H1 (cell line): Measurements from ENCODE around the gene CCL4. TPM values are rescaled to one million over a fixed set of nuclear protein-coding genes. Genes with fewer than 3 reads are reported as not detected.

Experiments used
- CTCF ChIA-PET: fragments of 300-600 bp; sonication (Branson Sonifier 250); formaldehyde crosslinking; loops from one replicate; lab custom pipeline; 2021; ENCODE audit not compliant: partially characterized antibody; lab: Charles Lee
- POLR2A ChIA-PET: fragments of 300-600 bp; sonication (Branson Sonifier 250); formaldehyde crosslinking; loops from one replicate; lab custom pipeline; 2021; ENCODE audit warnings: inconsistent platforms; ENCODE audit not compliant: partially characterized antibody; lab: Charles Lee
- DNase-seq, 2 experiments: peaks; one replicate each; pipeline versions ENCODE4 v3.0.0 to v3.0.0-alpha.2; 2010 to 2022; ENCODE audit warnings: low spot score in 2 of 2, low read depth in 1 of 2, mixed read lengths in 1 of 2
- FAIRE-seq: peaks from 2 replicates; lab custom pipeline; 2011; peaks lifted over from hg19 to GRCh38; lab: Jason Lieb, UNC
- H2AFZ ChIP-seq: 2 replicates; pipeline ENCODE4 v1.8.1; 2012; ENCODE audit warnings: low read length, inconsistent platforms
- H2AK5ac ChIP-seq: 2 replicates; pipeline ENCODE4 v1.6.1; 2013; ENCODE audit warnings: low read depth, low read length
- H2BK120ac ChIP-seq: replicated peaks from 2 replicates; pipeline ENCODE3; 2013; ENCODE audit warnings: low read depth, low read length, inconsistent platforms
- H2BK12ac ChIP-seq: 2 replicates; pipeline ENCODE4 v1.6.1; 2013; ENCODE audit warnings: low read depth, low read length
- H2BK15ac ChIP-seq: 2 replicates; pipeline ENCODE4 v1.6.1; 2013; ENCODE audit warnings: low read length
- H2BK20ac ChIP-seq: 2 replicates; pipeline ENCODE4 v1.6.1; 2013; ENCODE audit warnings: low read length
- H2BK5ac ChIP-seq: 2 replicates; pipeline ENCODE4 v1.6.1; 2013; ENCODE audit warnings: low read depth, low read length
- H3K14ac ChIP-seq: 2 replicates; pipeline ENCODE4 v1.6.1; 2013; ENCODE audit warnings: inconsistent platforms; ENCODE audit not compliant: insufficient read length
- H3K18ac ChIP-seq: 2 replicates; pipeline ENCODE4 v1.6.1; 2013; ENCODE audit warnings: low read length; ENCODE audit errors: extremely low read depth
- H3K23ac ChIP-seq: 2 replicates; pipeline ENCODE4 v1.6.1; 2013; ENCODE audit warnings: inconsistent platforms; ENCODE audit not compliant: insufficient read length
- H3K23me2 ChIP-seq: 2 replicates; pipeline ENCODE4 v1.6.1; 2013; ENCODE audit warnings: low read depth, low read length
- H3K27ac ChIP-seq: 2 replicates; pipeline ENCODE4 v1.6.1; 2011; ENCODE audit warnings: low read depth, low read length, inconsistent platforms
- H3K27me3 ChIP-seq, 4 experiments: replicated peaks in 1 of 4; 1 replicate in 1 of 4; 2 replicates in 3 of 4; pipeline versions ENCODE4 v1.6.1 to v1.8.1; 2011 to 2013; ENCODE audit warnings: low read length in 3 of 4, mild to moderate bottlenecking in 3 of 4, inconsistent platforms in 2 of 4, mixed read lengths in 2 of 4, moderate library complexity in 1 of 4; ENCODE audit not compliant: control insufficient read depth in 3 of 4, insufficient read depth in 3 of 4; ENCODE audit errors: extremely low read depth in 1 of 4
- H3K36me3 ChIP-seq, 4 experiments: 2 replicates each; pipeline versions ENCODE4 v1.6.1 to v1.8.1; 2011 to 2013; ENCODE audit warnings: mild to moderate bottlenecking in 4 of 4, low read length in 3 of 4, moderate library complexity in 2 of 4, control low read depth in 1 of 4, inconsistent platforms in 1 of 4; ENCODE audit not compliant: insufficient read depth in 4 of 4, control insufficient read depth in 2 of 4
- H3K4ac ChIP-seq: replicated peaks from 2 replicates; pipeline ENCODE3; 2013; ENCODE audit warnings: low read length, low read depth, mixed read lengths, inconsistent platforms; ENCODE audit not compliant: insufficient read length
- H3K4me1 ChIP-seq, 4 experiments: replicated peaks in 1 of 4; 1 replicate in 1 of 4; 2 replicates in 3 of 4; pipeline versions ENCODE4 v1.6.1 to v1.8.1; 2011 to 2013; ENCODE audit warnings: low read length in 3 of 4, inconsistent platforms in 2 of 4, mixed read lengths in 1 of 4; ENCODE audit not compliant: insufficient read depth in 4 of 4, control insufficient read depth in 3 of 4
- H3K4me2 ChIP-seq, 2 experiments: 2 replicates each; pipeline versions ENCODE4 v1.6.1 to v1.8.1; 2011 to 2013; ENCODE audit warnings: low read depth in 2 of 2, low read length in 2 of 2, control low read depth in 1 of 2, inconsistent platforms in 1 of 2, mild to moderate bottlenecking in 1 of 2; ENCODE audit not compliant: insufficient read depth in 1 of 2
- H3K4me3 ChIP-seq, 4 experiments: fragments of 200-600, 300-600 bp in 1 of 4; sonication (generic), shearing (Covaris generic), sonication (Bioruptor Twin) in 1 of 4; 2 replicates each; pipeline versions ENCODE4 v1.5.1 to v1.8.1; 2011 to 2016; ENCODE audit warnings: low read length in 4 of 4, low read depth in 3 of 4, control low read depth in 2 of 4, inconsistent platforms in 2 of 4, mild to moderate bottlenecking in 2 of 4, mixed read lengths in 1 of 4, moderate library complexity in 1 of 4; ENCODE audit not compliant: insufficient read depth in 2 of 4; ENCODE audit errors: extremely low read depth in 1 of 4
- H3K56ac ChIP-seq: replicated peaks from 2 replicates; pipeline ENCODE3; 2013; ENCODE audit warnings: low read depth, mild to moderate bottlenecking, mixed read lengths, low read length, inconsistent platforms; ENCODE audit not compliant: insufficient read length
- H3K79me1 ChIP-seq: 2 replicates; pipeline ENCODE4 v1.6.1; 2013; ENCODE audit warnings: low read depth, low read length, control low read depth
- H3K79me2 ChIP-seq, 2 experiments: 2 replicates each; pipeline versions ENCODE4 v1.6.1 to v1.8.1; 2012 to 2013; ENCODE audit warnings: low read length in 2 of 2, mild to moderate bottlenecking in 2 of 2, inconsistent platforms in 1 of 2; ENCODE audit not compliant: insufficient read depth in 2 of 2, control insufficient read depth in 1 of 2
- H3K9ac ChIP-seq, 4 experiments: replicated peaks in 1 of 4; 1 replicate in 1 of 4; 2 replicates in 3 of 4; pipeline versions ENCODE4 v1.6.1 to v1.8.1; 2011 to 2013; ENCODE audit warnings: low read depth in 3 of 4, low read length in 3 of 4, control low read depth in 2 of 4, mild to moderate bottlenecking in 2 of 4, moderate library complexity in 2 of 4, inconsistent platforms in 1 of 4; ENCODE audit errors: extremely low read depth in 1 of 4
- H3K9me3 ChIP-seq, 2 experiments: 2 replicates each; pipeline versions ENCODE4 v1.6.1 to v1.8.1; 2012 to 2013; ENCODE audit warnings: mild to moderate bottlenecking in 2 of 2, moderate library complexity in 2 of 2, control low read depth in 1 of 2, inconsistent platforms in 1 of 2, low read depth in 1 of 2, low read length in 1 of 2, mixed read lengths in 1 of 2; ENCODE audit not compliant: insufficient read depth in 2 of 2
- H4K20me1 ChIP-seq, 2 experiments: replicated peaks in 1 of 2; 2 replicates each; pipeline versions ENCODE3 to v1.8.1; 2011 to 2013; ENCODE audit warnings: inconsistent platforms in 2 of 2, low read length in 2 of 2, mild to moderate bottlenecking in 1 of 2; ENCODE audit not compliant: insufficient read depth in 2 of 2, control insufficient read depth in 1 of 2
- H4K5ac ChIP-seq: 2 replicates; pipeline ENCODE4 v1.6.1; 2013; ENCODE audit warnings: low read length, low read depth, mixed read lengths, inconsistent platforms; ENCODE audit not compliant: insufficient read length
- H4K8ac ChIP-seq: 2 replicates; pipeline ENCODE4 v1.8.0; 2013; ENCODE audit warnings: mild to moderate bottlenecking, moderate library complexity, low read length, inconsistent platforms; ENCODE audit not compliant: insufficient read depth; ENCODE audit errors: extremely low read depth
- H4K91ac ChIP-seq: replicated peaks from 2 replicates; pipeline ENCODE3; 2013; ENCODE audit warnings: low read length, mixed read lengths, inconsistent platforms; ENCODE audit not compliant: insufficient read length
- RAD21 ChIP-seq, 2 experiments: IDR thresholded peaks in 1 of 2; conservative IDR thresholded peaks in 1 of 2; 2 replicates each; pipeline ENCODE4 v1.6.1; 2011; ENCODE audit warnings: low read depth in 2 of 2, low read length in 2 of 2, improper control_type of control experiment in 1 of 2, inconsistent platforms in 1 of 2, mild to moderate bottlenecking in 1 of 2, moderate library complexity in 1 of 2
- SUZ12 ChIP-seq: fragments of 200-600 bp; sonication (generic); IDR thresholded peaks from 2 replicates; pipeline ENCODE4 v1.6.1; 2012; ENCODE audit warnings: mild to moderate bottlenecking, inconsistent platforms, low read length, moderate library complexity, mixed read lengths
- TAF1 ChIP-seq: IDR thresholded peaks from 2 replicates; pipeline ENCODE4 v1.6.1; 2011; ENCODE audit warnings: mild to moderate bottlenecking, low read depth, low read length
- WGBS, 2 experiments: shearing (Covaris generic) in 1 of 2; methylation state at CpG; one replicate each; pipeline versions ENCODE4 v1.1.6 to v1.1.7; 2013 to 2015; ENCODE audit warnings: low lambda C conversion rate in 2 of 2, mixed read lengths in 2 of 2, inconsistent platforms in 1 of 2, low coverage in 1 of 2, missing lambda C conversion rate in 1 of 2; ENCODE audit not compliant: insufficient replicate concordance in 2 of 2, insufficient coverage in 1 of 2, insufficient read length in 1 of 2; ENCODE audit errors: extremely low coverage in 1 of 2, missing lambda C conversion rate in 1 of 2; 5-methylcytosine and 5-hydroxymethylcytosine counted together
- polyA plus RNA-seq, 7 experiments: library from polyadenylated mRNA; depleted of rRNA in 3 of 7; stranded (reverse) in 5 of 7; unstranded in 2 of 7; fragments of >200 nt in 5 of 7; fragments of 200-250 nt in 2 of 7; gene quantifications; 1 replicate in 5 of 7; 2 replicates in 1 of 7; 4 replicates in 1 of 7; pipeline versions ENCODE4 v1.2.1 to v1.2.3, GENCODE V29; 2011 to 2013; ENCODE audit warnings: missing spikeins in 2 of 7, mixed read lengths in 2 of 7
- total RNA-seq: library from RNA; stranded (reverse); fragmentation: NEBNext Ultra II Directional; extraction: Animal tissue kit (Norgen Biotek cat#: 25700); gene quantifications from 2 replicates; pipeline ENCODE4 v1.2.1, GENCODE V29; 2021
- TF ChIP-seq, protein P1 (sequence below): IDR thresholded peaks from 2 replicates; pipeline ENCODE4 v1.6.1; 2011; ENCODE audit warnings: low read length, improper control_type of control experiment
- TF ChIP-seq, protein P2 (sequence below): IDR thresholded peaks from 2 replicates; pipeline ENCODE4 v1.6.1; 2011; ENCODE audit warnings: low read depth, mild to moderate bottlenecking, low read length; ENCODE audit not compliant: insufficient read depth
- TF ChIP-seq, protein P3 (sequence below), 3 experiments: IDR thresholded peaks; 1 replicate in 2 of 3; 2 replicates in 1 of 3; pipeline versions ENCODE4 v1.5.1 to v1.6.1; 2011; ENCODE audit warnings: low read length in 3 of 3, mild to moderate bottlenecking in 3 of 3, inconsistent platforms in 2 of 3, low read depth in 1 of 3, moderate library complexity in 1 of 3; ENCODE audit not compliant: insufficient read depth in 1 of 3; ENCODE audit errors: control extremely low read depth in 1 of 3

The CCL4 gene
- total and polyA plus RNA-seq, 2 of the 8 experiments (the other 6 are each of a cell fraction or from before 2014, with no cell fraction given): not detected

DNA sequence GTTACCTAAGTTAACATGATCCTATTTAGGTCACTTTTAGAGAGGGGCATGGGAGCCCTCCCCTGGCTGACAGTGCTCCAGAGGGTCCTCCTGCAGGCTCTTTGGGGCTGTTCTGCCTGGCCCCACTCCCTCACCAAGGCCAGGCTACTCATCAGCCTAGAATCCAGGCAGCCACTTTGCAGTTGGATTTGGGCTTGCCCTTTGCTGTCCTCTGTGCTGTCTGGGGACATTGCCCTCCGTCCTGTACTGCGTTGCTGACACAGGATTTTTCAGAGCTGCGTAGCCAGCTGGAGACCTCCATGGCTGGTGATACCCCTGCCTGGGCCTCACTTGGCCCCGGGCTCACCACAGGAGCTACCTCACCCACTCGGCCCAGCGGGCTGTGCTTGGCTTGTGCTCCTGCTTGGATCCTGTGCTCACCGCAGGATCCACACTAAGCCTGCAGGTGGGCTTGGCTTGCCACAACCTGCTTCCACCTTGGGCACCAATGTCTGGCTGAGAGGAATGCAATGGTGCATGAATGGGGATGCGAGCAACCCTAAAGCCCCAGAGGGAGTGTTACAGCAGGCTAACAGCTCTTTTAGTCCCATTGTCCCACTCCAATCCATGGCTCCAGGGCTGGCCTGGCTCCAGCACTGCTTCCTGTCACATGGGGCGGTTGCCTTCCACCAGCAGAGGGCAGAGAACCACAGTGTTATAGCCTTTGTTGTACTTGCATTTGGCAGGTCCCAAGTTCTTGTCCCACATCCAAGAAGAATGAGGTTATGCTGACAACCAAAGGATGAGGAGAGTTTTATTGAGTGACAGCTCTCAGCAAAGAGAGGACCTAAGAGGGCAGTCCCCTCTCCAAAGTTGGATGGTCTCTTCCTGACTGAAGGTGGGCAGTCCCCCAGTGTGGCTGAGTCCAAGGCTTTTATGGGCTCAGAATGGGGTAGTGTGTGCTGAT, 21.5 kb downstream of the CCL4 start:
- no peaks in the 10 kb centered on the region for H3K27me3 ChIP-seq
- H3K9me3 ChIP-seq: no peaks in the 10 kb centered on the region
- H2AK5ac ChIP-seq: no peak overlapping the region
- H2AFZ ChIP-seq: peak overlapping the region; percentile 92
- H3K23ac ChIP-seq: no peak overlapping the region
- no peak overlapping the region for H4K5ac ChIP-seq
- no peak overlapping the region for H2BK15ac ChIP-seq
- H4K8ac ChIP-seq: no peak overlapping the region
- H3K9ac ChIP-seq: no peak overlapping the region
- no peaks in the 10 kb centered on the region for H3K79me2 ChIP-seq
- no peak overlapping the region for H3K4me2 ChIP-seq
- H3K79me1 ChIP-seq: no peaks in the 10 kb centered on the region
- H2BK20ac ChIP-seq: no peak overlapping the region
- no peak overlapping the region for H3K18ac ChIP-seq
- H2BK120ac ChIP-seq: no peak overlapping the region
- ChIA-PET POLR2A (no interaction called here), CTCF (no interaction called here)
- no peaks in the 10 kb centered on the region for H3K36me3 ChIP-seq
- FAIRE-seq (no peak), DNase-seq (peak in 1 of 2 experiments; percentile 46)
- no peak overlapping the region for H2BK5ac ChIP-seq
- no peaks in the 10 kb centered on the region for H3K23me2 ChIP-seq
- H2BK12ac ChIP-seq: no peak overlapping the region
- H3K4me1 ChIP-seq: peaks cover 0 to 9% (median 5%) of the 10 kb centered on the region in 4 experiments; a peak in 6 of 7 replicates
- H3K56ac ChIP-seq: no peak overlapping the region
- no peaks in the 10 kb centered on the region for H4K20me1 ChIP-seq
- no peak overlapping the region for H3K27ac ChIP-seq
- H3K4me3 ChIP-seq: no peak overlapping the region
- no peak overlapping the region for H3K14ac ChIP-seq
- no peak overlapping the region for H3K4ac ChIP-seq
- H4K91ac ChIP-seq: no peak overlapping the region
- WGBS, 2 experiments: 91% methylated on average over 9 of the region's 9 CpGs; no CpG with 5 or more reads in 1 of the 2 experiments
- TF ChIP-seq, protein P1, sequence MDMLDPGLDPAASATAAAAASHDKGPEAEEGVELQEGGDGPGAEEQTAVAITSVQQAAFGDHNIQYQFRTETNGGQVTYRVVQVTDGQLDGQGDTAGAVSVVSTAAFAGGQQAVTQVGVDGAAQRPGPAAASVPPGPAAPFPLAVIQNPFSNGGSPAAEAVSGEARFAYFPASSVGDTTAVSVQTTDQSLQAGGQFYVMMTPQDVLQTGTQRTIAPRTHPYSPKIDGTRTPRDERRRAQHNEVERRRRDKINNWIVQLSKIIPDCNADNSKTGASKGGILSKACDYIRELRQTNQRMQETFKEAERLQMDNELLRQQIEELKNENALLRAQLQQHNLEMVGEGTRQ: peak; percentile 68
- TF ChIP-seq SUZ12 (no peak), TAF1 (no peak), RAD21 (IDR thresholded peaks at IDR 0.05 in 1 of 2, conservative IDR thresholded peaks at IDR 0.05 in 1 of 2; ENCODE audit: low read depth in 2 of 2, low read length in 2 of 2) (peak; percentile 36 to 55; a peak in 3 of 4 replicates)
- TF ChIP-seq, protein P2, sequence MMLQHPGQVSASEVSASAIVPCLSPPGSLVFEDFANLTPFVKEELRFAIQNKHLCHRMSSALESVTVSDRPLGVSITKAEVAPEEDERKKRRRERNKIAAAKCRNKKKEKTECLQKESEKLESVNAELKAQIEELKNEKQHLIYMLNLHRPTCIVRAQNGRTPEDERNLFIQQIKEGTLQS: 0 out of 2 replicates have a peak, but pooled peaks have one; percentile 29
- TF ChIP-seq, protein P3, sequence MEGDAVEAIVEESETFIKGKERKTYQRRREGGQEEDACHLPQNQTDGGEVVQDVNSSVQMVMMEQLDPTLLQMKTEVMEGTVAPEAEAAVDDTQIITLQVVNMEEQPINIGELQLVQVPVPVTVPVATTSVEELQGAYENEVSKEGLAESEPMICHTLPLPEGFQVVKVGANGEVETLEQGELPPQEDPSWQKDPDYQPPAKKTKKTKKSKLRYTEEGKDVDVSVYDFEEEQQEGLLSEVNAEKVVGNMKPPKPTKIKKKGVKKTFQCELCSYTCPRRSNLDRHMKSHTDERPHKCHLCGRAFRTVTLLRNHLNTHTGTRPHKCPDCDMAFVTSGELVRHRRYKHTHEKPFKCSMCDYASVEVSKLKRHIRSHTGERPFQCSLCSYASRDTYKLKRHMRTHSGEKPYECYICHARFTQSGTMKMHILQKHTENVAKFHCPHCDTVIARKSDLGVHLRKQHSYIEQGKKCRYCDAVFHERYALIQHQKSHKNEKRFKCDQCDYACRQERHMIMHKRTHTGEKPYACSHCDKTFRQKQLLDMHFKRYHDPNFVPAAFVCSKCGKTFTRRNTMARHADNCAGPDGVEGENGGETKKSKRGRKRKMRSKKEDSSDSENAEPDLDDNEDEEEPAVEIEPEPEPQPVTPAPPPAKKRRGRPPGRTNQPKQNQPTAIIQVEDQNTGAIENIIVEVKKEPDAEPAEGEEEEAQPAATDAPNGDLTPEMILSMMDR (IDR thresholded peaks at IDR 0.05; ENCODE audit: control extremely low read depth in 1 of 3, insufficient read depth in 1 of 3, low read depth in 1 of 3, low read length in 3 of 3): peak; percentile 50 to 77 (median 56)
